Vagina (tissue), 2 donors: ENCODE data around the gene APP.

Source experiments
- CTCF ChIP-seq, 3 experiments: fragments of 450-650 bp in 2 of 3; fragments of 200-600 bp in 1 of 3; sonication (generic) in 1 of 3; IDR thresholded peaks; one replicate each; pipeline ENCODE4 v1.5.1; 2017 to 2019; ENCODE audit warnings: antibody characterized with exemption in 3 of 3, mild to moderate bottlenecking in 2 of 3, moderate library complexity in 2 of 3
- POLR2A ChIP-seq, 2 donors: fragments of 450-650 bp; IDR thresholded peaks; one replicate each; pipeline ENCODE4 v1.6.1; 2017; ENCODE audit warnings: antibody characterized with exemption in 2 of 2, mild to moderate bottlenecking in 2 of 2, moderate library complexity in 2 of 2
- POLR2AphosphoS5 ChIP-seq, 2 donors: sonication (generic); formaldehyde crosslinking; IDR thresholded peaks; one replicate each; pipeline ENCODE4 v1.9.0; 2017; ENCODE audit warnings: antibody characterized with exemption in 2 of 2, mild to moderate bottlenecking in 2 of 2, low read depth in 1 of 2; ENCODE audit not compliant: insufficient read depth in 1 of 2

GRCh38 chr21:25890001-25890400 is 280.6 kb downstream of the APP start:
- TF ChIP-seq CTCF (IDR thresholded peaks at IDR 0.05) (no peak), POLR2A (IDR thresholded peaks at IDR 0.05) (no peak), POLR2AphosphoS5 (IDR thresholded peaks at IDR 0.05; ENCODE audit: insufficient read depth in 1 of 2, low read depth in 1 of 2) (no peak)
